IMR-90 (cell line): Measurements from ENCODE around the gene JADE2. TPM values are rescaled to one million over a fixed set of nuclear protein-coding genes. Genes with fewer than 3 reads are reported as not detected.

Experiments used
- ATAC-seq: fragments of 200-7000 bp; cut with Tn5 transposase; 2 replicates; pipeline ENCODE4 v1.9.1; 2020; ENCODE audit warnings: low read depth, mild to moderate bottlenecking, moderate library complexity
- BruUV-seq: library from RNA; stranded (reverse); fragments of 400-500 nt; replicated peaks from 2 replicates; lab custom pipeline; 2021; lab: Mats Ljungman, UMichigan
- CTCF ChIA-PET: fragments of 300-600 bp; formaldehyde crosslinking; extraction: SDS; loops from one replicate; lab custom pipeline; 2021; ENCODE audit warnings: antibody characterized with exemption; lab: Yijun Ruan, JAX
- POLR2A ChIA-PET: fragments of 300-600 bp; sonication (Branson Sonifier 250); formaldehyde crosslinking; loops from one replicate; lab custom pipeline; 2022; ENCODE audit warnings: antibody characterized with exemption; ENCODE audit not compliant: unreplicated experiment; lab: Charles Lee
- DNase-seq: peaks from one replicate; pipeline ENCODE4 v3.0.0; 2013
- H2AFZ ChIP-seq: replicated peaks from 2 replicates; pipeline ENCODE3; 2013; ENCODE audit warnings: low read length, mild to moderate bottlenecking; ENCODE audit not compliant: poor library complexity
- H2AK5ac ChIP-seq: 2 replicates; pipeline ENCODE4 v1.6.1; 2013; ENCODE audit warnings: low read depth, low read length, inconsistent platforms
- H2AK9ac ChIP-seq: replicated peaks from 2 replicates; pipeline ENCODE3; 2013; ENCODE audit warnings: mild to moderate bottlenecking, low read depth, low read length, moderate library complexity; ENCODE audit not compliant: poor library complexity
- H2BK120ac ChIP-seq: 2 replicates; pipeline ENCODE4 v1.6.1; 2013; ENCODE audit warnings: low read depth, low read length, inconsistent platforms
- H2BK15ac ChIP-seq: 3 replicates; pipeline ENCODE4 v1.6.1; 2013; ENCODE audit warnings: low read depth, low read length, inconsistent platforms
- H2BK20ac ChIP-seq: 2 replicates; pipeline ENCODE4 v1.6.1; 2013; ENCODE audit warnings: low read depth, mild to moderate bottlenecking, inconsistent platforms, low read length, moderate library complexity
- H2BK5ac ChIP-seq: 2 replicates; pipeline ENCODE4 v1.6.1; 2013; ENCODE audit warnings: mild to moderate bottlenecking, low read depth, low read length, inconsistent platforms; ENCODE audit not compliant: poor library complexity, severe bottlenecking
- H3K14ac ChIP-seq: replicated peaks from 2 replicates; pipeline ENCODE4 v1.6.1; 2013; ENCODE audit warnings: low read depth, low read length, inconsistent platforms
- H3K18ac ChIP-seq: 2 replicates; pipeline ENCODE4 v1.6.1; 2013; ENCODE audit warnings: low read depth, low read length, control low read depth
- H3K23ac ChIP-seq: 2 replicates; pipeline ENCODE4 v1.6.1; 2013; ENCODE audit warnings: low read depth, low read length, inconsistent platforms
- H3K27ac ChIP-seq: 2 replicates; pipeline ENCODE4 v1.5.1; 2013; ENCODE audit warnings: mild to moderate bottlenecking, control low read depth, low read length; ENCODE audit not compliant: insufficient read depth
- H3K27me3 ChIP-seq: 2 replicates; pipeline ENCODE4 v1.6.1; 2013; ENCODE audit warnings: low read length; ENCODE audit not compliant: control insufficient read depth, insufficient read depth
- H3K36me3 ChIP-seq: 2 replicates; pipeline ENCODE4 v1.6.1; 2013; ENCODE audit warnings: low read length, mixed read lengths; ENCODE audit not compliant: control insufficient read depth, insufficient read depth
- H3K4ac ChIP-seq: 2 replicates; pipeline ENCODE4 v1.6.1; 2013; ENCODE audit warnings: low read depth, low read length, inconsistent platforms
- H3K4me1 ChIP-seq: 2 replicates; pipeline ENCODE4 v1.6.1; 2013; ENCODE audit warnings: low read length, mixed read lengths; ENCODE audit not compliant: control insufficient read depth, insufficient read depth
- H3K4me2 ChIP-seq: 2 replicates; pipeline ENCODE4 v1.6.1; 2013; ENCODE audit warnings: low read depth, mild to moderate bottlenecking, control low read depth, low read length, moderate library complexity
- H3K4me3 ChIP-seq: 2 replicates; pipeline ENCODE4 v1.5.1; 2013; ENCODE audit warnings: low read depth, mild to moderate bottlenecking, control low read depth, low read length, moderate library complexity; ENCODE audit not compliant: insufficient read depth
- H3K56ac ChIP-seq: 2 replicates; pipeline ENCODE4 v1.6.1; 2013; ENCODE audit warnings: low read length, inconsistent platforms; ENCODE audit not compliant: insufficient read depth; ENCODE audit errors: extremely low read depth
- H3K79me1 ChIP-seq, 2 experiments: 2 replicates each; pipeline ENCODE4 v1.6.1; 2013; ENCODE audit warnings: low read length in 2 of 2, inconsistent platforms in 1 of 2, low read depth in 1 of 2
- H3K9ac ChIP-seq: 2 replicates; pipeline ENCODE4 v1.6.1; 2013; ENCODE audit warnings: low read depth, low read length, control low read depth
- H3K9me1 ChIP-seq: 2 replicates; pipeline ENCODE4 v1.6.1; 2013; ENCODE audit warnings: low read length, inconsistent platforms; ENCODE audit not compliant: insufficient read depth
- H3K9me3 ChIP-seq: 2 replicates; pipeline ENCODE4 v1.6.1; 2013; ENCODE audit warnings: low read length; ENCODE audit not compliant: control insufficient read depth, insufficient read depth
- H4K20me1 ChIP-seq: 2 replicates; pipeline ENCODE4 v1.6.1; 2013; ENCODE audit warnings: low read length, inconsistent platforms; ENCODE audit not compliant: insufficient read depth
- H4K5ac ChIP-seq: 2 replicates; pipeline ENCODE4 v1.6.1; 2013; ENCODE audit warnings: mild to moderate bottlenecking, low read depth, low read length, control low read depth
- H4K8ac ChIP-seq, 2 experiments: 2 replicates each; pipeline ENCODE4 v1.6.1; 2013; ENCODE audit warnings: low read depth in 2 of 2, low read length in 2 of 2, control low read depth in 1 of 2, inconsistent platforms in 1 of 2
- H4K91ac ChIP-seq: 2 replicates; pipeline ENCODE4 v1.6.1; 2013; ENCODE audit warnings: low read depth, low read length, inconsistent platforms; ENCODE audit not compliant: insufficient read depth
- NFE2L2 ChIP-seq: fragments of 150-350 bp; IDR thresholded peaks from 2 replicates; pipeline ENCODE4 v1.6.1; 2016; ENCODE audit warnings: low read depth, mild to moderate bottlenecking, low read length
- WGBS, 2 experiments: methylation state at CpG; one replicate each; pipeline versions ENCODE4 v1.1.5 to v1.1.7; 2013; ENCODE audit warnings: missing lambda C conversion rate in 2 of 2; ENCODE audit not compliant: insufficient read length in 1 of 2; ENCODE audit errors: extremely low coverage in 2 of 2; 5-methylcytosine and 5-hydroxymethylcytosine counted together
- dilution Hi-C: fragments of 300-500 bp; cut with HindIII; formaldehyde crosslinking; loops from one replicate; pipeline ENCODE4 v1.14.3; 2018; ENCODE audit warnings: low sequenced_read_pairs; ENCODE audit not compliant: unreplicated experiment
- in situ Hi-C: fragments of 300-500 bp; cut with MboI; formaldehyde crosslinking; loops from 3 replicates; pipeline ENCODE4 v1.14.3; 2019; ENCODE audit warnings: low sequenced_read_pairs, inconsistent platforms, mixed read lengths
- intact Hi-C: fragments of 100-400 bp; cut with micrococcal nuclease; formaldehyde crosslinking; loops from 2 replicates; pipeline ENCODE4 v1.10.0; 2022
- polyA plus RNA-seq, 3 experiments: library from polyadenylated mRNA; depleted of rRNA; stranded (reverse); fragments of >200 nt; gene quantifications; 2 replicates each; pipeline ENCODE4 v1.2.3, GENCODE V29; 2012; ENCODE audit warnings: low replicate concordance in 1 of 3
- total RNA-seq: library from RNA; depleted of rRNA; stranded (reverse); fragments of >200 nt; gene quantifications from 2 replicates; pipeline ENCODE4 v1.2.3, GENCODE V29; 2012

JADE2 gene
- total and polyA plus RNA-seq, 2 of the 4 experiments (the other 2 are of a cell fraction) = 13.3 to 14.9 TPM

DNA sequence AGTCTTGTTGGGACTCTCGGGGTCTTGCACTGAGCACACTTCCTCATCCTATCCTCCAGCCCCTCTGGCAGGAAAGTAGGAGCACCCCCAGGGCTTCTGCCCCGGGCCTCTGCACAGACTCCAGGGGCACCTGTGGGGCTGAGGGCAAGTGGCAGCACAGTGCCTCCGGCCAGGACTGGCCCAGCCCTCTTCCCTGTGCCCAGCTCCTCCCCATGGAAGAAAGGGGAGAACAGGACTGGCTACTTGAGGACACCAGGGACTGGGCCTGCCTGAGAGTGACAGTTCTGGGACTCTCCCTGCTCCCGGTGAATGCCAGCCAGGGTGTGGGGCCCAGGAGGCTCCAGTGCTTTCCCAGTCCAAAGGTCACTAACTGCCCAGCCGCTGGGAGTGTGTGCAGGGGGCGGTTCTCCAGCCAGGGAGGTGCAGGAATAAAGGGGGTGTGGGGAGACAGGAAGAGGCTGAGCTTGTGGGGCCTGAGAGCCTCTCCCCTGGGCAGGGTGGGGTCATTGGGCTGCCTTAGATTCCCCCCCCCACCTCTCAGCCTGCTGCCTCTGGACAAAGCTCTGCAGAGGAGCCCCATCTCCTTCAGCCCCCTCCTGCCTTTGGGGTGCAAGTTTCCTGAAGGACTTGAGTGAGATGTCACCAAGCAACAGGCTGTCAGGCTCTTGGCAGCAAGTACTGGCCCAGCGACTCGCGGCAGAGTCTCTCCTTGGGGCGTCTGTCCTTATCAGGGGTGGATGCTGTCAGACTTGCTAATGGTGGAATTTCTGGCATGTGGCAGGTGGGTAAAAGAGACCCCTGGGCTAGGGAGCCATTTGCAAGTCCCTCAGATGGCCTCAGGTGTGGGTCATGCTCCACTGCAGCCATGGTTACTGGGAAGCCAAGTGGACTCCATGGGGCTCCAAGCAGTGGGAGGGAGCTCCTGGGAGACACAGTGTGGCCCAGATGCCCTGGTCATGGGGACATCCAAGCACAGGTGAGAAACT, 19.1 kb upstream of the JADE2 start:
- POLR2A ChIA-PET = no interaction called here
- Histone ChIP-seq H3K4me3 (no peak overlapping the region), H3K9me3 (no peaks in the 10 kb centered on the region), H2BK20ac (peak overlapping the region; percentile 45; the same call in 1 of the 2 replicates), H2AK5ac (peak overlapping the region; percentile 44), H2BK15ac (0 out of 3 replicates have a peak overlapping the region, but pooled peaks have one; percentile 34), H3K18ac (peak overlapping the region; percentile 9; the same call in 1 of the 2 replicates), H3K9ac (no peak overlapping the region; the same call in 1 of the 2 replicates), H2BK120ac (peak overlapping the region; percentile 44), H3K9me1 (peaks cover 42% of the 10 kb centered on the region), H3K79me1 (peaks cover 0 to 10% of the 10 kb centered on the region in 2 experiments; a peak in 1 of 4 replicates), H3K14ac (0 out of 2 replicates have a peak overlapping the region, but pooled peaks have one; percentile 1), H3K4me1 (peaks cover 37% of the 10 kb centered on the region), H3K23ac (no peak overlapping the region), H2BK5ac (peak overlapping the region; percentile 45), H4K91ac (peak overlapping the region; percentile 41; the same call in 1 of the 2 replicates), H3K27ac (peak overlapping the region; percentile 7; the same call in 1 of the 2 replicates), H4K20me1 (no peaks in the 10 kb centered on the region), H4K5ac (peak overlapping the region; percentile 6), H2AFZ (peak overlapping the region; percentile 90), H3K27me3 (no peaks in the 10 kb centered on the region), H3K36me3 (no peaks in the 10 kb centered on the region), H3K56ac (no peak overlapping the region), H3K4ac (peak overlapping the region; percentile 71), H2AK9ac (peak overlapping the region; percentile 60), H4K8ac (peak overlapping the region; percentile 43 to 62; a peak in 2 of 4 replicates), H3K4me2 (no peak overlapping the region)
- BruUV-seq = no TSS peak
- WGBS, 2 experiments = no CpG with 5 or more reads among the region's 10 CpGs
- ATAC-seq (peak; percentile 36), DNase-seq (no peak)
- dilution Hi-C loops (no loop called here), in situ Hi-C loops (no loop called here), intact Hi-C loops (no loop called here)
- CTCF ChIA-PET = no interaction called here
- TF ChIP-seq NFE2L2 = no peak
